Measurements from ENCODE around the gene PAAF1.

The PAAF1 gene

GRCh38 chr11:73946798-73947458 is 70.1 kb downstream of the PAAF1 start:
- no peak for DNase-seq (ENCODE audit: low read depth)

- no peak for DNase-seq (ENCODE audit: low read depth)
Observed at GRCh38 chr11:73949246-73949645, 72.4 kb downstream of the PAAF1 start.

GRCh38 chr11:73949912-73950311 is 73.1 kb downstream of the PAAF1 start:
- no peak for DNase-seq (ENCODE audit: low read depth)

GRCh38 chr11:73950869-73951710 is 74.3 kb downstream of the PAAF1 start, which contains the start of gene DNAJB13:
TSS of gene DNAJB13 (plus strand) at chr11:73951026. CDS start at chr11:73951070, 44 bp downstream.
- DNase-seq (ENCODE audit: low read depth) = no peak

DNA sequence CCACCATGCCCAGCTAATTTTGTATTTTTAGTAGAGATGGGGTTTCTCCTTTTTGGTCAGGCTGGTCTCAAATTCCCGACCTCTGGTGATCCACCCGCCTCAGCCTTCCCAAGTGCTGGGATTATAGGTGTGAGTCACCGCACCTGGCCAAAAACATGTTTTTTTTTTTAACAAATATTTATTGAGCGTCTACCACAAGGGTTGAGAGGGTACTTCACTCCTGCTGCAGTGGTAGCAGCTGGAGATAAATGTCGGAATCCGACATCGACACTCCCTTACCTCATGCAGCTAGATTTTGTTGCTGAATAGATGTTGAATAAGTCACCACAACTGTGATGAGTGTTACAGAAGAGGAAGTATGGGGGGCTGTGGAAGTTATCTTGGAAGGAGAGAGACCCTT is 75.0 kb downstream of the PAAF1 start:
- no peak for DNase-seq (ENCODE audit: low read depth)

- no peak for DNase-seq (ENCODE audit: low read depth)
Observed at GRCh38 chr11:73956876-73957653, 80.3 kb downstream of the PAAF1 start.

DNA sequence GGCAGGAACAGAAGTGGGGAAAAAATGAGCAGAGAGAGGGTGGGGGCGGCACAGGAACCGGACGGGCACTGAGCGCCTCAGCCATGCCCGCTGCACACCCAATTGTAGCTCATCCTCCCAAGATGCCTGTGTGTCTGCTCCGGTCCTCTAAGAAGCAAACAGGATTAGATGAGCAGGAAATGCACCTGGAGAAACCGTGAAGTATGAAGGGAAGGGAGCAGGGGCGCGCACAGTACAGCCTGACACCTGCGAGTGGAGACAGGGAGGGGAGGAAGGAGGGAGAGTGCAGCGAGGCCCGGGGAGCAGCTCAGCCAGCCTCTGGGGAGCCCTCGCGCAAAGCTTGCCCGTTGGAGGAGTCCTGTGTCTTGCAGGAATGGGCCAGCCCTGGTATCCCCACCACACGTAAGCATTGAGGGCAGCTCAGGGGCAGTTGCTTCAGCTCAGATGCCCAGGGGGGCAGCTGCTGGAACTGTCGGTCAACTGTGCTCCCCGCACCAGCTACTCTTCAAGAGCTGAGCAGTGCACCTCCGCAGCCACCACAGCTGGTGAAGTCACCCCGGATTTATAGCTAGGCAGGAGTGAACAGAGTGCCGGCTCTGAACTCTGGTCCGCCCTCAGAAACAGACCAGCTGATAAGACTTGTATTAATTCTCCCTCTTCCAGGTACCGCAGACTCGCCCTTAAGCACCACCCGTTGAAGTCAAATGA is 81.0 kb downstream of the PAAF1 start:
- DNase-seq (ENCODE audit: low read depth) = no peak

GRCh38 chr11:73958521-73959141 is 81.8 kb downstream of the PAAF1 start:
- DNase-seq (ENCODE audit: low read depth) = no peak

DNA sequence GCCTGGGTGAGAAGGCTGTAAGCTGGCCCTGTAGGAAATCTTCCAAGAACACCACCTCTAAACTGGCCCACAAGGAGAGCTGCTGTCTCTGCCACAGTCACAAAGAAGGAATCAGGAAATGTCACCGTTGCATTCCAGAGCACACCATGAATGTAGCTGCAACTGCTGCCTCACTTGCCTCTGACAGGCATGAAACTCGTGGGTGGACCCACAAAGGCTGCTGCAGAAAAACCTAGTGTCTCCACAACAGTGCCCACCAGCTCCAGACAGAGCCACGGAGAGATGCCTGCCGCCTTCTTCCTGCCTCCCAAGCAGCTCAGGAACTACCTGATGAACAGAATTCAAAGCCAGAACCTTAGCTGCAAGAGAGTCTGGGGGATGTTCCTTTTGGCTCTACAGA is 84.5 kb downstream of the PAAF1 start:
- no peak for DNase-seq (ENCODE audit: low read depth)

GRCh38 chr11:73962101-73962705 is 85.4 kb downstream of the PAAF1 start:
- DNase-seq (ENCODE audit: low read depth) = no peak

- no peak for DNase-seq (ENCODE audit: low read depth)
Observed at GRCh38 chr11:73963861-73964260, 87.1 kb downstream of the PAAF1 start.

DNA sequence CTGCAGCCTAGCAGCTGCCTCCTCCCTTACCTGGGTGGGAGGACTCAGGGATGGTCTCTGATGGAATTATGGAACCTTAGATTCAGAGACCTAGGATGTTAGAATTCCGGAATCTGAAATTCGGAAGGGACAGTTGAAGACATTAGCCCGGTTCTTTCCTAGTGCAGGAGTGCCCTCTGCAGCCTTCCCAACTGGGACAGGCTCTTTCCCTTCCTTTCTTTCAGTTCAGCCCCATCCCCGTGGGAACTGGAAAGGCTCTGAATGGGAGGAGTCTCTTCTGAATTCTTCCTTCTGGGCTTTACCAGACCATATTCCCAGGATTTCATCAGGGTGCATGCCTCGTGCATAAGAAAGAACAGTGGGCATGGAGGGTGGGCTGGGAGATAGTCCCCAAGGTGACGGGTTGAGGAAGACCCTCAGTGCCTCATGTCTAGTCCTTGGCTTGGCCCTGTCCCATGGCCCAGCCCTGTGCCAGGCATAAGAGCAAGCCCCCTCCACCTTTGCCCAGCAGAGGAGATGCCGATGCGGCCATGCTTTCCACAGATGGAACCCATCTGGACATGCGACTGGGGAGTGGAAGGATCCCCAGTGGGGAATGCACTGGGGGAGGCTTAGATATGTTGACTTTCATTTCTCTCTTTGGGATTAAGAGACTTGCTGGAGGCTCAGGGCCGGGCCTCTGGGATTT is 88.4 kb downstream of the PAAF1 start:
- DNase-seq (ENCODE audit: low read depth) = no peak

DNA sequence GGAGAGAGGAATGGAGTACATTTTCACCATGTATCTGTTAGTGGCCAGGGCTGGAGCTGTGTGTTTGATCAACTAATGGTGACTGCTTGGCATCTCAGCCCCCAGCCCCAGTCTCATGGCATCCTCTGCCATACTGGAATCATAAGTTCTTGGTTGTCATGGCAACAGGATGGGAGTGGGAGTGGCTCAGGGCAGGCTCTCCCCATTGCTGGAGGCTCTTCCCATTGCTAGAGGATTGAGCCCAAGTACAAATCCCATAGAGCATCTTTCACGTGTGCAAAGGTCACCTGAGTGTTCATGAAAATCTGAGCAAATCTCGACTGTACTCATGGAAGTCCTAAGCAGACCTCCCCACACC is 88.9 kb downstream of the PAAF1 start:
- no peak for DNase-seq (ENCODE audit: low read depth)

DNA sequence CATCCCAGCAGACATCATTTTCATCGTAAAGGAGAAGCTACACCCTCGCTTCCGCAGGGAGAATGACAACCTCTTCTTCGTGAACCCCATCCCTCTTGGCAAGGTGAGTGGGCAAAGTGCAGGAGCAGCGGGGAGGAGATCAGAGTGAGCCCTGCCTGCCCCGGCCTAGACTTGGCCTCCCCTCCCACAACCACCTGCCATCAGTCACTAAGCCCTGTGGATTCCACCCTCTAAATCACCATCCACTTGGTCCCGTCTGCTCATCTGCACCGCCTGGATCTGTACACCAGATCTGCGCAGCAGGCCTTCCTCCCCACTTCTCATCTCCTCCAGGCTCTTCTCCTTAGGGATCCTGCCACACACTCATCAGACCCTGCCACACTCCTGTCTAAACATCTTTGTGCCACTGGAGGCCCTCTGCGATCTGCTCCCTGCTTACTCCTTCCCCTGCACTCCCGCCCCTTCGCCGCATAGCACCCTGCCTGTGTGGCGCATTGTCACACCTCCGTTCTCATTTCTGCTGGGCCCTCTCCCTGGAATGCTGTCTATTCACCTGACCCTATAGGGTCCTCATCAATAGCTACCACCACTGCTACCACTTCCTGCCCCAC is 91.7 kb downstream of the PAAF1 start:
- DNase-seq (ENCODE audit: low read depth) = no peak

DNA sequence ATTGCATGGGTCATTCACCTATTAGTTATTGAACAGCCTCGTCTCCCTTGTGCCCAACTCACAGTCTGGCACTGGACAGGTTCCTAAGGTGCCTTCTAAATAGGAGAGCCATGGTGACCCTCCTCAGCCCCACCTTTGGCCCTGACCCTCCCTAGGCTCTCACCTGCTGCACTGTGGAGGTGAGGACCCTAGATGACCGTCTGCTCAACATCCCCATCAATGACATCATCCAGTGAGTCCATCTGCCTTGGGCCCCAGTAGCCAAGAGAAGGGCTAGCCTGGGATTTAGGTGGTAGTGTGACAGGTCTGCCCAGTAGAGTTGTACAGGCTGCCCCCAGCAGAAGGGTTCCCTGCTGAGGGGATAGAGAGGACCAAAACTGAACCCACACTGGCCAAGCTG is 92.3 kb downstream of the PAAF1 start:
- no peak for DNase-seq (ENCODE audit: low read depth)

GRCh38 chr11:73969991-73970800 is 93.4 kb downstream of the PAAF1 start:
- DNase-seq (ENCODE audit: low read depth) = no peak

GRCh38 chr11:73971175-73971719 is 94.4 kb downstream of the PAAF1 start:
- no peak for DNase-seq (ENCODE audit: low read depth)

DNA sequence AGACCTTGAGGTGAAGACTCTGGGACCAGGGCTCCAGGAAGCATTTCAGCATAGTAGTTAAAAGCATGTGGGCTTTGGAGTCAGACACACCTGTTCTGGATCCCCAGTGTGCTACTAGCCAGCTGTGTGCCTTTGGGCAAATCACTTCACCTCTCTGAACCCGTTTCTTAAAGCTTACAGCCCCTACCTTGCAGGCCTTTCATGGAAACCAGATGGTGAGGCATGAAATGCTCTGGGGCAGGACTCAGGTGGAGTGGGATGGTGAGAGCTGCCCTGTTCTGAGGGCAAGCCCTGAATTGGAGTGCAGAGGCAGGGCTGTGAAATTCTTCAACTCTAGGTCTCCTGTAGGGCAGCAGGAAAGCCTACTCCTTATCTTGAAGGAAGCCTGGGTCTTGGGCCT is 95.4 kb downstream of the PAAF1 start:
- DNase-seq (ENCODE audit: low read depth) = no peak

Measured in stimulated activated CD8-positive, alpha-beta memory T cell treated with anti-CD3 and anti-CD28 coated beads, Interleukin-15, amount 100 ng/mL, for 24 hours (primary cell).